ENCODE data around the gene NAA80.

DNA sequence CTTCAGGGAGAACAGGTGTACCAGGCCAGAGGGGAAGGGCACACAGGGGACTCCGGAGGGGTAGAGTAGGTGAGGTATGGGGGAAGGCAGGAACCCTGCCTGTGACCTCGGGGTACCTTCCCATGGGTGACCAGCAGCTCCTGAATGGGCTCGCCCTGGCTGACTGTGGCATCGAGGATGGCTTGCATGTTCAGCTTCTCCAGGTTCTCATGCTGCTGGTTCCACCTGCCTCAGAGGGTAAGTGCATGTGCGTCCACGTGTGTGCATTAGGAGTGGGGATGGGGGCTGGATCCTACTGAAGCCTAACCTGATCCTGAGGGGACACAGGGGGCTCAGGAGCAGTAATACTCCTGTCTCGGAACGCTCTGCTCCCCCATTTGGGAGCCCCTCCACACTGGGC is 45.8 kb upstream of the NAA80 start:
- TF ChIP-seq, protein P1, sequence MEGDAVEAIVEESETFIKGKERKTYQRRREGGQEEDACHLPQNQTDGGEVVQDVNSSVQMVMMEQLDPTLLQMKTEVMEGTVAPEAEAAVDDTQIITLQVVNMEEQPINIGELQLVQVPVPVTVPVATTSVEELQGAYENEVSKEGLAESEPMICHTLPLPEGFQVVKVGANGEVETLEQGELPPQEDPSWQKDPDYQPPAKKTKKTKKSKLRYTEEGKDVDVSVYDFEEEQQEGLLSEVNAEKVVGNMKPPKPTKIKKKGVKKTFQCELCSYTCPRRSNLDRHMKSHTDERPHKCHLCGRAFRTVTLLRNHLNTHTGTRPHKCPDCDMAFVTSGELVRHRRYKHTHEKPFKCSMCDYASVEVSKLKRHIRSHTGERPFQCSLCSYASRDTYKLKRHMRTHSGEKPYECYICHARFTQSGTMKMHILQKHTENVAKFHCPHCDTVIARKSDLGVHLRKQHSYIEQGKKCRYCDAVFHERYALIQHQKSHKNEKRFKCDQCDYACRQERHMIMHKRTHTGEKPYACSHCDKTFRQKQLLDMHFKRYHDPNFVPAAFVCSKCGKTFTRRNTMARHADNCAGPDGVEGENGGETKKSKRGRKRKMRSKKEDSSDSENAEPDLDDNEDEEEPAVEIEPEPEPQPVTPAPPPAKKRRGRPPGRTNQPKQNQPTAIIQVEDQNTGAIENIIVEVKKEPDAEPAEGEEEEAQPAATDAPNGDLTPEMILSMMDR (IDR thresholded peaks at IDR 0.05), result no peak
- no peak for TF ChIP-seq POLR2A (IDR thresholded peaks at IDR 0.05)

Data from lower leg skin (tissue), 3 donors.